ENCODE measurements around the gene RENBP. TPM values are rescaled to one million over a fixed set of nuclear protein-coding genes. Genes with fewer than 3 reads are reported as not detected.

The RENBP gene
- total and polyA plus RNA-seq, 2 of the 13 experiments (the other 11 are each of a cell fraction or from before 2014, with no cell fraction given): 1.4 to 2.6 TPM

GRCh38 chrX:153971450-153972367 lies 27.3 kb upstream of the RENBP start, which contains the start of gene HCFC1 (continued):
- no peak for TF ChIP-seq ZNF503 (CRISPR knock-in tag; IDR thresholded peaks at IDR 0.05)
- TF ChIP-seq ARID2 (CRISPR knock-in tag; IDR thresholded peaks at IDR 0.05; ENCODE audit: borderline replicate concordance): no peak
- no peak for TF ChIP-seq CHD4 (IDR thresholded peaks at IDR 0.05; ENCODE audit: borderline replicate concordance, low read length)
- peak; percentile 90 for TF ChIP-seq ZNF687 (CRISPR knock-in tag; IDR thresholded peaks at IDR 0.05)
- TF ChIP-seq RXRB (CRISPR knock-in tag; IDR thresholded peaks at IDR 0.05; ENCODE audit: borderline replicate concordance): no peak
- TF ChIP-seq SOX13 (IDR thresholded peaks at IDR 0.05): no peak
- TF ChIP-seq SOX13 (CRISPR knock-in tag; conservative IDR thresholded peaks at IDR 0.05 in 1 of 2, IDR thresholded peaks at IDR 0.05 in 1 of 2): no peak
- no peak for TF ChIP-seq CENPT (CRISPR knock-in tag; IDR thresholded peaks at IDR 0.05; ENCODE audit: low read depth)
- TF ChIP-seq ZNF460 (CRISPR knock-in tag; IDR thresholded peaks at IDR 0.05; ENCODE audit: borderline replicate concordance): no peak
- no peak; the same call in 1 of the 2 replicates for TF ChIP-seq KDM5B (CRISPR knock-in tag; IDR thresholded peaks at IDR 0.05; ENCODE audit: borderline replicate concordance)
- no peak for TF ChIP-seq ZSCAN29 (CRISPR knock-in tag; conservative IDR thresholded peaks at IDR 0.05)
- no peak for TF ChIP-seq PRDM10 (CRISPR knock-in tag; IDR thresholded peaks at IDR 0.05; ENCODE audit: low read depth)
- peak; percentile 29 for TF ChIP-seq RBM39 (IDR thresholded peaks at IDR 0.05; ENCODE audit: low read depth, low read length, poor library complexity, severe bottlenecking)
- TF ChIP-seq KAT8 (CRISPR knock-in tag; IDR thresholded peaks at IDR 0.05): peak; percentile 18; the same call in 1 of the 2 replicates
- peak; percentile 62 for TF ChIP-seq POLR2G (IDR thresholded peaks at IDR 0.05; ENCODE audit: low read depth, low read length)
- TF ChIP-seq MEF2D (CRISPR knock-in tag; IDR thresholded peaks at IDR 0.05): no peak
- TF ChIP-seq ZNF556 (CRISPR knock-in tag; IDR thresholded peaks at IDR 0.05; ENCODE audit: borderline replicate concordance): no peak
- TF ChIP-seq ZFP82 (CRISPR knock-in tag; IDR thresholded peaks at IDR 0.05; ENCODE audit: borderline replicate concordance): no peak
- no peak for TF ChIP-seq NFATC3 (CRISPR knock-in tag; IDR thresholded peaks at IDR 0.05)

Measured in HepG2 (cell line).